GM12875 (cell line): ENCODE data around the gene TMEM191C.
"Not testable (repeated sequence)": the region's sequence is repeated elsewhere in the genome, so short reads cannot be mapped to it uniquely, and the experiment has no call there.

Experiments used
- H3K4me3 ChIP-seq: one replicate; pipeline ENCODE4 v1.5.1; 2011; ENCODE audit warnings: low read depth, low read length, control low read depth
- CTCF ChIP-seq: IDR thresholded peaks from 2 replicates; pipeline ENCODE4 v1.5.1; 2011; ENCODE audit warnings: low read depth, mild to moderate bottlenecking, control low read depth, inconsistent platforms, low read length, moderate library complexity, borderline replicate concordance; ENCODE audit not compliant: insufficient read depth

Gene TMEM191C

DNA sequence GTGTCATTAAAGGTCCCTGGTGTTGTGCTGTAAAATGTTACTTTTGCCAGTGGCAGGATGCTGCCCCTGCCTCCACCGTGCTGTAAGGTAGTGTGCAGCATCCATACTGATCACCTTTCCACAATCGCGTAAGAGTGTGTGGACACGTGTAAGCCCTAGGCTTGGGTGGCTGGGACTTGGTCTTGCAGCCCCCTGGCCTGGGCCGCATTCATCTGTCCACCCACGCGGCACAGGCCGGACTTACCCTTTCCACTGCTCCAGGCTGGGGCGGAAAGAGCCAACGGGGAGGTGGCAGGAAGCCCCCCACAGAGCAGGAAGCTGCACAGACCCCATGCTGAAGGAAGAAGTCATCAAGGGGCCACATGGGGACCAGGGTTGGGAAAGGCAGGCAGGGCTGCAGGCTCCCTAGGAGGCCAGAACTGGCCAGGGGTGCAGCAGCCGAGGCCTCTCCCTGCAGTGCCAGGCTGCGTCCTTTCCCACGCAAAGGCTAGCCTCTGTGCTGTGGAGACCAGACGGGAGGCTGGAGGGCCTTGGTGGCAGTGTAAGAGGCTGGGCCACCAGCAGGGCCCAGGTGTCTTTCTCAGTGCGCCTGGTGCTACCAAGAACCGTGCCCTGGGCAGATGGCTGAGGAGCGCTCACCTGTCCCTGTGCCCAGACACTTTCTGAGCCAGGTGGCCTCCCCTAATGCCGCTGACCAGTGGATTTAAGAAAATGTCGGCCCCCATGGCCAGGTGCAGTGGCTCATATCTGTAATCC is 11.7 kb upstream of the TMEM191C start:
- no peak overlapping the region for H3K4me3 ChIP-seq
- no peak for TF ChIP-seq CTCF

GRCh38 chr22:21457023-21457787 is 10.0 kb upstream of the TMEM191C start:
- H3K4me3 ChIP-seq: no peak overlapping the region
- no peak for TF ChIP-seq CTCF

- H3K4me3 ChIP-seq: not testable (repeated sequence)
Measured at GRCh38 chr22:21462672-21463071, 4.5 kb upstream of the TMEM191C start.

- H3K4me3 ChIP-seq: peak overlapping the region; percentile 31
Measured at GRCh38 chr22:21468194-21469096, 1.3 kb downstream of the TMEM191C start.

DNA sequence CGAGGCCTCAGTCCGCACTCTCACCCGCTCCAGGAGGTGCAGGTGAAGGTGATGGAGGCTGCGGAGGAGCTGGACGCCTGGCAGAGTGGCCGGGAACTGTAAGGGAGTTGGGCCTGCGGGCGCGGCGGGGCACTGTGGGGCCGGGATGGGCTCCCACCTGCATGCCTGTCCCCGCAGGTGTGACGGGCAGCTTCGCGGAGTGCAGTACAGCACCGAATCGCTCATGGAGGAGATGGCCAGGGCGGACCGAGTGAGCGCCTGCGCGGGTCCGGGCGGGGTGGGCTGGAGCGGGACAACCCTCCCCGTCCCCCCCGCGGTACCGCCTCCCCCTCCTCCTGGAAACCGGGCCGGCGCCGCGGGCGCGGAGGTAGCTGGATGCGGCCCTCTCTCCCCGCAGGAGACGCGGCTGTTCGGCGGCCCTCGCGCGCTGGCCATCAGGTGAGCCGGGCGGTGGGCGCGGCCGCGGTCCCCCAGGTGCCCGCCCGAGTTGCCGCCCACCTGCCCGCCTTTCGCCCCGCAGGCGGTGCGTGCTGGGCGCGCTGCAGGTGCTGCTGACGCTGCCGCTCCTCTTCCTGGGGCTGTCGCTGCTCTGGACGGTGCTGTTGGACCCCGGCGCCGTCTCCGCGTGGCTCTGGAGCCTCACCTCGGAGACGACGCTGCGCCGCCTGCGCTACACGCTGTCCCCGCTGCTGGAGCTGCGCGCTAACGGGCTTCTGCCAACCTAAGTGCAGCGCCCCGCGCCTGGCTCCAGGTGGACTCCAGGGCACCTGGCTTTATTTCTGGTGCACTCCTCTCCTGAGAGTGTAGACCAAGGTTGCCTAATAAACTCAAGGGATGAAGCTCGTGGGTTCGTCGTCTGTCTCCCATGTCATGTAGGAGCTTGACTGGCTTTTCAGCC is 2.2 kb downstream of the TMEM191C start:
- not testable (repeated sequence) for H3K4me3 ChIP-seq

- H3K4me3 ChIP-seq: not testable (repeated sequence)
Measured at GRCh38 chr22:21472984-21473383, 5.8 kb downstream of the TMEM191C start.

- not testable (repeated sequence) for H3K4me3 ChIP-seq
Measured at GRCh38 chr22:21473664-21474063, 6.5 kb downstream of the TMEM191C start.

- H3K4me3 ChIP-seq: not testable (repeated sequence)
Measured at GRCh38 chr22:21484039-21484438, 16.9 kb downstream of the TMEM191C start.

DNA sequence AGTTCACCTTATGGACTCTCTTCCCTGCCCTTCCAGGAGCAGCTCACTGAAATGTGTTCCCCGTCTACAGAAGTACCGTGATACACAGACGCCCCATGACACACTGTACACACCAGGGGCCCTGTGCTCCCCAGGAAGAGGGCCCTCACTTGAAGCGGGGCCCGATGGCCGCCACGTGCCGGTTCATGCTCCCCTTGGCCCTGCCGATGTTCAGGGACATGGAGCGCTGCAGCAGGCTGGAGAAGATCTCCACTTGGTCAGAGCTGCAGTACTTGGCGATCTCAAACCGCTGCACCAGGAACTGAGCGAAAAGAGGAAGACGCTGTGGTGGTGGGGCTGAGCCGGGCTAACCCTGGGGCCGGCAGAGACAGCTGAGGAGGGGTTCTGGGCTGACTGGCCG is 20.5 kb downstream of the TMEM191C start:
- H3K4me3 ChIP-seq: not testable (repeated sequence)

- H3K4me3 ChIP-seq: not testable (repeated sequence)
Measured at GRCh38 chr22:21489149-21489680, 22.0 kb downstream of the TMEM191C start.

GRCh38 chr22:21490556-21490955 is 23.4 kb downstream of the TMEM191C start:
- not testable (repeated sequence) for H3K4me3 ChIP-seq

DNA sequence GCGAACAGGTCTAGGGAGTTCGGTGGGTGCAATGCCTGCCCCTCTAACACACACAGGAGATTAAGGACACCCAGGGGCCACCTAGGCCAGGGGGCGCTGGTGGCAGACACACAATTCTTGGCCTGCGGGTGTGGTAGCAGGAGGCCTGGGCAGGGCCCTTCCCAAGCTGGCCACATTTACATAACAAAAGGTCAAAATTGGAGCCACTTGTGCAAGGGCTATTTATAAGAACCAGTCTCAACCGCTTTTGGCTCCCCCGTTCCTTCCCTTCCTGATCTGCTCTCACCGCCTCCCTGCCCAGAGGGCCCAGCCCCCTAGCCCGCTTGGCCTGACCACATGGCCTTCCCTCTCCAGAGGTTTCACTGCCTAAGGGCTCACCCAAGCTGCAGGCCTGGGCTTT is 25.1 kb downstream of the TMEM191C start:
- H3K4me3 ChIP-seq: not testable (repeated sequence)

GRCh38 chr22:21493789-21494782 is 26.9 kb downstream of the TMEM191C start:
- H3K4me3 ChIP-seq: not testable (repeated sequence)

- not testable (repeated sequence) for H3K4me3 ChIP-seq
Measured at GRCh38 chr22:21497984-21498383, 30.8 kb downstream of the TMEM191C start.

- H3K4me3 ChIP-seq: not testable (repeated sequence)
Measured at GRCh38 chr22:21498489-21498888, 31.3 kb downstream of the TMEM191C start.
